Measurements from ENCODE around the gene C16orf74.

- TF ChIP-seq CTCF (IDR thresholded peaks at IDR 0.05; ENCODE audit: insufficient read depth, low read depth, low read length): no peak
- no peak for TF ChIP-seq EZH2 (IDR thresholded peaks at IDR 0.05; ENCODE audit: insufficient read depth, low read length)
Observed at GRCh38 chr16:85751698-85752501, 1.0 kb upstream of the C16orf74 start.
